ENCODE measurements around the gene SPTA1.

GRCh38 chr1:158691907-158692306 is 5.4 kb upstream of the SPTA1 start:
- no peak for TF ChIP-seq GABPB1 (CRISPR knock-in tag; IDR thresholded peaks at IDR 0.05)
- TF ChIP-seq CTCF (IDR thresholded peaks at IDR 0.05) = no peak
- TF ChIP-seq FOXK1 (CRISPR knock-in tag; IDR thresholded peaks at IDR 0.05) = no peak
